ENCODE measurements around the gene USP4.
A peak's percentile ranks its signal among the peaks of the same experiment; 100 is the strongest.
"Not testable (repeated sequence)": the region's sequence is repeated elsewhere in the genome, so short reads cannot be mapped to it uniquely, and the experiment has no call there.

The USP4 gene

GRCh38 chr3:49333916-49334633, 5.8 kb downstream of the USP4 start:
- no peak for DNase-seq (ENCODE audit: low read depth)
- in situ Hi-C loops (cut with HindIII; ENCODE audit: low sequenced_read_pairs): no loop called here
- TF ChIP-seq CTCF (IDR thresholded peaks at IDR 0.05; ENCODE audit: low read depth, low read length, missing control alignments): no peak
- H3K4me3 ChIP-seq (ENCODE audit: low read depth, low read length): no peak overlapping the region

- no peak for TF ChIP-seq CTCF (IDR thresholded peaks at IDR 0.05; ENCODE audit: low read depth, low read length, missing control alignments)
- H3K4me3 ChIP-seq (ENCODE audit: low read depth, low read length): no peak overlapping the region
- in situ Hi-C loops (cut with HindIII; ENCODE audit: low sequenced_read_pairs): no loop called here
- DNase-seq (ENCODE audit: low read depth): no peak
These were observed 6.8 kb downstream of the USP4 start for GRCh38 chr3:49333091-49333490.

- no peak for DNase-seq (ENCODE audit: low read depth)
- TF ChIP-seq CTCF (IDR thresholded peaks at IDR 0.05; ENCODE audit: low read depth, low read length, missing control alignments): no peak
- no peak overlapping the region for H3K4me3 ChIP-seq (ENCODE audit: low read depth, low read length)
- in situ Hi-C loops (cut with HindIII; ENCODE audit: low sequenced_read_pairs): no loop called here
These were observed 10.7 kb downstream of the USP4 start for GRCh38 chr3:49329186-49329585.

- in situ Hi-C loops (cut with HindIII; ENCODE audit: low sequenced_read_pairs); DNase-seq (ENCODE audit: low read depth); H3K4me3 ChIP-seq (ENCODE audit: low read depth, low read length): not testable (repeated sequence)
These were observed 11.5 kb downstream of the USP4 start for GRCh38 chr3:49328350-49328749.

- peak; percentile 35 for TF ChIP-seq CTCF (IDR thresholded peaks at IDR 0.05; ENCODE audit: low read depth, low read length, missing control alignments)
- in situ Hi-C loops (cut with HindIII; ENCODE audit: low sequenced_read_pairs): no loop called here
- H3K4me3 ChIP-seq (ENCODE audit: low read depth, low read length): no peak overlapping the region
- DNase-seq (ENCODE audit: low read depth): no peak
These were observed 12.4 kb downstream of the USP4 start for GRCh38 chr3:49327485-49327884.

GRCh38 chr3:49324768-49325167, 15.1 kb downstream of the USP4 start:
- TF ChIP-seq CTCF (IDR thresholded peaks at IDR 0.05; ENCODE audit: low read depth, low read length, missing control alignments): no peak
- H3K4me3 ChIP-seq (ENCODE audit: low read depth, low read length): no peak overlapping the region
- no peak for DNase-seq (ENCODE audit: low read depth)
- in situ Hi-C loops (cut with HindIII; ENCODE audit: low sequenced_read_pairs): no loop called here

GRCh38 chr3:49316696-49317457, 23.0 kb downstream of the USP4 start:
- in situ Hi-C loops (cut with HindIII; ENCODE audit: low sequenced_read_pairs): no loop called here
- H3K4me3 ChIP-seq (ENCODE audit: low read depth, low read length): no peak overlapping the region
- TF ChIP-seq CTCF (IDR thresholded peaks at IDR 0.05; ENCODE audit: low read depth, low read length, missing control alignments): no peak
- DNase-seq (ENCODE audit: low read depth): no peak

Data from astrocyte of the cerebellum (primary cell).